OCI-LY7 (cell line): ENCODE data around the gene KYAT1. TPM values are rescaled to one million over a fixed set of nuclear protein-coding genes. Genes with fewer than 3 reads are reported as not detected.

Experiments
- BruUV-seq: library from RNA; stranded (reverse); fragments of 400-500 nt; replicated peaks from 2 replicates; lab custom pipeline; 2021; lab: Mats Ljungman, UMichigan
- CTCF ChIA-PET: fragments of 300-600 bp; sonication (Branson Sonifier 250); formaldehyde crosslinking; loops from one replicate; lab custom pipeline; 2022; ENCODE audit warnings: antibody characterized with exemption; ENCODE audit not compliant: unreplicated experiment; lab: Charles Lee
- POLR2A ChIA-PET: fragments of 300-600 bp; sonication (Branson Sonifier 250); formaldehyde crosslinking; loops from one replicate; lab custom pipeline; 2022; ENCODE audit warnings: antibody characterized with exemption; lab: Charles Lee
- DNase-seq: peaks from one replicate; pipeline ENCODE4 v3.0.0-alpha.2; 2015; ENCODE audit warnings: low spot score
- H2AFZ ChIP-seq: fragments of 200-600 bp; sonication (generic), shearing (Covaris generic); 2 replicates; pipeline ENCODE4 v1.6.1; 2014; ENCODE audit warnings: mild to moderate bottlenecking, antibody characterized with exemption, low read length, moderate library complexity
- H3K27ac ChIP-seq: fragments of 200-600 bp; sonication (generic); 2 replicates; pipeline ENCODE4 v1.5.1; 2014; ENCODE audit warnings: mixed run types, low read depth, mild to moderate bottlenecking, moderate library complexity, low read length, inconsistent platforms; ENCODE audit not compliant: poor library complexity, severe bottlenecking
- H3K36me3 ChIP-seq: fragments of 200-600 bp; sonication (generic); 2 replicates; pipeline ENCODE4 v1.6.1; 2014; ENCODE audit warnings: mild to moderate bottlenecking, antibody characterized with exemption, low read length, moderate library complexity, mixed read lengths; ENCODE audit not compliant: insufficient read depth
- H3K4me1 ChIP-seq: fragments of 200-600 bp; sonication (generic); 2 replicates; pipeline ENCODE4 v1.5.1; 2014; ENCODE audit warnings: mild to moderate bottlenecking, low read length; ENCODE audit not compliant: insufficient read depth, poor library complexity, severe bottlenecking
- H3K4me2 ChIP-seq: fragments of 200-600 bp; sonication (generic); 2 replicates; pipeline ENCODE4 v1.6.1; 2014; ENCODE audit warnings: mild to moderate bottlenecking, low read length
- H3K4me3 ChIP-seq: fragments of 200-600 bp; sonication (generic); 2 replicates; pipeline ENCODE4 v1.5.1; 2014; ENCODE audit warnings: mild to moderate bottlenecking, low read depth, low read length; ENCODE audit not compliant: poor library complexity, severe bottlenecking
- H3K79me2 ChIP-seq: fragments of 200-600 bp; sonication (generic); 2 replicates; pipeline ENCODE4 v1.6.1; 2016; ENCODE audit warnings: low read depth, mild to moderate bottlenecking, low read length, moderate library complexity, mixed read lengths; ENCODE audit not compliant: insufficient read depth
- H3K9me2 ChIP-seq: fragments of 200-600 bp; sonication (generic); 2 replicates; pipeline ENCODE4 v1.6.1; 2016; ENCODE audit warnings: mild to moderate bottlenecking, low read length, mixed read lengths; ENCODE audit not compliant: insufficient read depth
- H3K9me3 ChIP-seq: fragments of 200-600 bp; sonication (generic); 2 replicates; pipeline ENCODE4 v1.6.1; 2014; ENCODE audit warnings: mild to moderate bottlenecking, mixed run types, low read length, mixed read lengths
- H4K20me1 ChIP-seq: fragments of 200-600 bp; sonication (generic); 2 replicates; pipeline ENCODE4 v1.6.1; 2014; ENCODE audit warnings: mild to moderate bottlenecking, antibody characterized with exemption, low read length, moderate library complexity, mixed read lengths; ENCODE audit not compliant: insufficient read depth
- CTCF ChIP-seq: fragments of 200-600 bp; sonication (generic); conservative IDR thresholded peaks from 2 replicates; pipeline ENCODE4 v1.5.1; 2014; ENCODE audit warnings: mild to moderate bottlenecking, antibody characterized with exemption, low read length, moderate library complexity, mixed read lengths
- EZH2phosphoT487 ChIP-seq: fragments of 200-600 bp; sonication (generic); IDR thresholded peaks from 2 replicates; pipeline ENCODE4 v1.6.1; 2018; ENCODE audit warnings: low read depth, borderline replicate concordance, mild to moderate bottlenecking, mixed run types, antibody characterized with exemption, low read length, moderate library complexity, mixed read lengths
- intact Hi-C: fragments of 100-400 bp; cut with micrococcal nuclease; formaldehyde crosslinking; loops from one replicate; pipeline ENCODE4 v1.10.0; 2022; ENCODE audit not compliant: unreplicated experiment
- total RNA-seq, 2 experiments: library from RNA; depleted of rRNA in 1 of 2; stranded (reverse); fragments of >200 nt in 1 of 2; shearing (Covaris generic) in 1 of 2; gene quantifications; 2 replicates each; pipeline ENCODE4 v1.2.3, GENCODE V29; 2014 to 2022

Gene KYAT1
- total RNA-seq, 2 experiments from 2014 or later: 28.3 to 44.7 TPM

GRCh38 chr9:128823362-128823902, 58.3 kb downstream of the KYAT1 start:
- intact Hi-C loops: no loop called here
- ChIA-PET CTCF (no interaction called here), POLR2A (no interaction called here)
- Histone ChIP-seq H3K4me1 (peaks cover 20% of the 10 kb centered on the region), H3K27ac (no peak overlapping the region), H3K36me3 (peaks cover 80% of the 10 kb centered on the region), H3K79me2 (peaks cover 12% of the 10 kb centered on the region; the same call in 1 of the 2 replicates), H3K9me3 (no peaks in the 10 kb centered on the region), H3K4me2 (no peak overlapping the region), H3K9me2 (no peaks in the 10 kb centered on the region), H3K4me3 (no peak overlapping the region), H2AFZ (no peak overlapping the region), H4K20me1 (0 out of 2 replicates have a peak, but pooled peaks cover 4% of the 10 kb centered on the region)
- DNase-seq: no peak
- no TSS peak for BruUV-seq
- no peak for TF ChIP-seq EZH2phosphoT487
- TF ChIP-seq CTCF: no peak

- no peak for DNase-seq
- Histone ChIP-seq H3K4me1 (peaks cover 22% of the 10 kb centered on the region), H3K4me3 (no peak overlapping the region), H3K9me2 (no peaks in the 10 kb centered on the region), H3K4me2 (no peak overlapping the region), H3K79me2 (peaks cover 5% of the 10 kb centered on the region; the same call in 1 of the 2 replicates), H2AFZ (no peak overlapping the region), H3K36me3 (peaks cover 74% of the 10 kb centered on the region), H3K27ac (no peak overlapping the region), H4K20me1 (0 out of 2 replicates have a peak, but pooled peaks cover 4% of the 10 kb centered on the region), H3K9me3 (no peaks in the 10 kb centered on the region)
- TF ChIP-seq CTCF: no peak
- TF ChIP-seq EZH2phosphoT487: no peak
- intact Hi-C loops: no loop called here
- BruUV-seq: no TSS peak
- ChIA-PET POLR2A (no interaction called here), CTCF (no interaction called here)
Observed at GRCh38 chr9:128822407-128823042, 59.2 kb downstream of the KYAT1 start.
